SK-N-MC (cell line): ENCODE measurements around the gene SLC1A5.
A peak's percentile ranks its signal among the peaks of the same experiment; 100 is the strongest.

Experiments used
- DNase-seq: peaks from one replicate; pipeline ENCODE4 v3.0.0-alpha.2; 2011; ENCODE audit warnings: low read depth, low spot score
- H3K27ac ChIP-seq: fragments of 200-600 bp; sonication (generic); 2 replicates; pipeline ENCODE4 v1.5.1; 2016; ENCODE audit warnings: mixed run types
- H3K36me3 ChIP-seq: fragments of 200-600 bp; sonication (generic); 2 replicates; pipeline ENCODE4 v1.6.1; 2017; ENCODE audit warnings: antibody characterized with exemption, low read length, mixed read lengths; ENCODE audit not compliant: insufficient read depth
- H3K4me3 ChIP-seq: fragments of 200-600 bp; sonication (generic); 2 replicates; pipeline ENCODE4 v1.5.1; 2016
- H3K9ac ChIP-seq: fragments of 200-600 bp; sonication (generic); 2 replicates; pipeline ENCODE4 v1.8.0; 2017; ENCODE audit warnings: mixed run types, mixed read lengths; ENCODE audit not compliant: insufficient read length
- H3K9me3 ChIP-seq: fragments of 200-600 bp; sonication (generic); 2 replicates; pipeline ENCODE4 v1.6.1; 2017; ENCODE audit warnings: low read depth, mild to moderate bottlenecking, antibody characterized with exemption, low read length, moderate library complexity, mixed read lengths
- EZH2 ChIP-seq: fragments of 200-600 bp; sonication (generic); IDR thresholded peaks from one replicate; pipeline ENCODE4 v1.6.1; 2017; ENCODE audit warnings: antibody characterized with exemption
- FOXP2 ChIP-seq: optimal IDR thresholded peaks from 2 replicates; pipeline ENCODE3; 2011; ENCODE audit warnings: mild to moderate bottlenecking, moderate library complexity; ENCODE audit not compliant: insufficient read depth; ENCODE audit errors: extremely low read length, control extremely low read depth
- POLR2AphosphoS5 ChIP-seq: IDR thresholded peaks from 2 replicates; pipeline ENCODE4 v1.6.1; 2012; ENCODE audit warnings: mild to moderate bottlenecking, low read depth, low read length, borderline replicate concordance

Gene SLC1A5

DNA sequence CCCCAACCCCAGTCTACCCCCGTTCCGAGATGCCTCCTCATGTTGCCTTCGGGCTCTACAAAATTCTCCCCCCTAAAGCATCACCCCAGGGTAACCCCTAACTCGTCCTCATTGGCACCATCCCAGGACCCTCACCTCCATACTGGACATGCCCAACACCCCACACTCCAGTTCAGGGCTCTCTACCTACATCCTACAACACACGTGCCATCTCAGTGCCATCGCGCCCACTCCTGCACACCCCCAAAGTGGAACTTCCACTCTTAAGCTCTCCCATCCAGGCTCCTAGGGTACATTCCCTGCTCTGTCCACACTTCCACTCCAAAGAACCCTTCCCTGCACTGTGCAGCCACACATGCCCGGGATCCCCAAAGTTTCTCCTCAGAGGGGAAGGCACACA lies 43.4 kb downstream of the SLC1A5 start:
- no peak overlapping the region for H3K27ac ChIP-seq
- DNase-seq, result no peak
- no peak for TF ChIP-seq FOXP2
- TF ChIP-seq POLR2AphosphoS5, result no peak
- no peak for TF ChIP-seq EZH2

DNA sequence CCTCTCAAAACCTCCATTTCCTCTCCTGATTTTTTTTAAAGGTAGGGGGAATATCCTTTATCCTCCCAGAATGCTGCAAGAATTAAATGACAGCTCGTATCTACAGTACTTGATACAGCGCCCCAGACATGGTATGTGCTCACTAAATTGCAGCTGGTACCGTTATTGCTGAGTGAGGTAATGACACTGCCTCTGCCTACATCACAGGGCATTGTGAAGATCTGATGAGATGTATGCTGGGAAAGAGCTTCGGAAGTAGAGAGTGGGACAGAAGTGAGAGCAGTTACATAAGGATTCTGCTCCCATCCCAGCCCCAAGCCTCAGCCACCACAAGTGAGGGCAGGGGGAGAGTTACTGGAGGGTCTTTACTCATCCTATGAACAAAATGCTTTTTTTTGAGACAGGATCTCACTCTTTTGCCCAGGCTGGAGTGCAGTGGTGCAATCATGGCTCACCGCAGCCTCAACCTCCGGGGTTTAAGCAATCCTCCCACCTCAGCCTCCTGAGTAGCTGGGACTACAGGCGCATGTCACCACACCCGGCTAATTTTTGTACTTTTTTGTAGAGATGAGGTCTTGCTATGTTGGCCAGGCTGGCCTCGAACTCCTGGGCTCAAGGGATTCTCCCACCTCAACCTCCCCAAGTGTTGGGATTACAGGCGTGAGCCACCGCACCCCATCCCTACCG lies 44.2 kb downstream of the SLC1A5 start:
- H3K4me3 ChIP-seq, result peak overlapping the region; percentile 82
- no peak overlapping the region for H3K9ac ChIP-seq
- no peak for DNase-seq
- TF ChIP-seq POLR2AphosphoS5 (no peak), EZH2 (no peak), FOXP2 (no peak)
- H3K27ac ChIP-seq, result no peak overlapping the region
- peaks cover 13% of the 10 kb centered on the region for H3K36me3 ChIP-seq
- H3K9me3 ChIP-seq, result no peaks in the 10 kb centered on the region

More for the DNA sequence above, 43.4 kb downstream of the SLC1A5 start:
- Histone ChIP-seq H3K9ac (peak overlapping the region; percentile 93), H3K36me3 (peaks cover 9% of the 10 kb centered on the region), H3K4me3 (peak overlapping the region; percentile 82), H3K9me3 (no peaks in the 10 kb centered on the region)

DNA sequence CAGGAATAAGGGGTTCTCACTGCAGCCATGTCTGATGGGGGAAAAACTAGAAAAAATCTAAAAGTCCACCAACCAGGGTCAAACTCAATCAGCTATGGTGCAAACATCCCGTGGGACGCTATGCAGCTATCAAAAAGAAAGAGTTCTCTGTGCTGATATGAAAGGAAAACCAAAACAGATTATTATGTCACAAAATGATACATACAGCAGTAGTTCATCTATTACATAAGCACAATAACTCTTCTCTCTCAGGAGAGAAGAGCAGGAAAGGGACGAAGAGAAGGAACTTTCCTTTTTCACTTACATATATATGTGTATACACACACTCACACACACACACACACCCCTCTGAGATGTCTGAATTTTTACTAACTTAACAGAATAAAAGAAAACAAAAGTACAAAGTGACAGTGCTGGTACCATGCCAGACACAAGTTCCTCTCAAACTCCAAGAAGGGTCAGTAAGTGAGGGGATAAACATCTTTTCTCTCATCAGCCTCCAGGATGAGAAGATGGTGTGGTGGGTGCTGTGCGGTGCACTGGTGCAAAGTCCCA lies 45.4 kb downstream of the SLC1A5 start:
- Histone ChIP-seq H3K36me3 (peaks cover 22% of the 10 kb centered on the region), H3K9ac (no peak overlapping the region), H3K27ac (no peak overlapping the region), H3K4me3 (no peak overlapping the region), H3K9me3 (no peaks in the 10 kb centered on the region)
- no peak for DNase-seq
- TF ChIP-seq FOXP2, result no peak
- no peak for TF ChIP-seq POLR2AphosphoS5
- no peak for TF ChIP-seq EZH2

DNA sequence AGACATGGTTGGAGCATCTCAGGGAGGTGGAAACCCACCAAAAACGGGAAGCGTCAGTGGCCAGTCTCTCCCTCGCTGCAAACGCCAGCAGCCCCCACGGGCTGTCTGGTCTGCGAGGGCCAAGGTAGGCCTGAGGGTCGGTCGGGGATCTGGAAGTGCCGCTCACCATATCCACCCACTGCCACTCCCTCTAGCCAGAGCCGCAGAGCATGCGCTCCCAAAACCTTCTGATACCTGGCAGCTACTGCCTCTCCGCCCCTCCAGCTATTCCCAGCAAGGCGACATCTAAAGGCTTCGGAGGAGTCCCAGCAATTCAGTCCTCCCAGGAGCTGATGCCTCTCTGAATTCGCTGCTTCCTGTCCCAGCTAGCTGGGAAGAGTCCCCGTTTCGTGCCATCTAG lies 46.9 kb downstream of the SLC1A5 start:
- no peak for TF ChIP-seq EZH2
- no peak for TF ChIP-seq FOXP2
- TF ChIP-seq POLR2AphosphoS5, result no peak
- Histone ChIP-seq H3K4me3 (no peak overlapping the region), H3K9me3 (no peaks in the 10 kb centered on the region), H3K9ac (no peak overlapping the region), H3K27ac (no peak overlapping the region), H3K36me3 (peaks cover 36% of the 10 kb centered on the region)
- DNase-seq, result no peak

DNA sequence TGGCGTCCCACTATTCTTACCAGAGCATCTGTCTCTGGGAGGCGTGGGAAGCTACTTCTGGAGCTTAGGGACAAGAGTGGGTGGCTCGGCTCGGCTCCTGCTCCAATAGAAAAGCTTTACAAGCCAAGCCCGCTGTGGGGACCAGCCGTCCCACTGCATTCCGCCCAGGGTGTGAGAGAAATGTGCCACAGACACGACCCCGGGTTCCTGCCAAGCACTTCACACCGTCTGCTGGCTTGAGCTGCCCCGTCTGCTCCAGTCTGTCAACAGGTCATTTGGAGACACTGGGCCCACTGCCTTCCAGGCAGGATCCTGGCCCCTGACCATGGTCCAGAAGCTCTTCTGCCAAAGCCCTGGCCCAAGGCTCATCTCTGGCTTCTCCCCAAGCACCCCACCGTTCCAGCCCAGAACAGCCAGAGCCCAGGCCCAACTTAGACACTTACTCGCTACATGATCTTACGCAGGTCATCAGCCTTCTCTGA lies 49.1 kb downstream of the SLC1A5 start:
- Histone ChIP-seq H3K9me3 (no peaks in the 10 kb centered on the region), H3K36me3 (peaks cover 38% of the 10 kb centered on the region), H3K27ac (no peak overlapping the region), H3K4me3 (no peak overlapping the region), H3K9ac (no peak overlapping the region)
- TF ChIP-seq EZH2 (no peak), FOXP2 (no peak), POLR2AphosphoS5 (no peak)
- DNase-seq, result no peak

DNA sequence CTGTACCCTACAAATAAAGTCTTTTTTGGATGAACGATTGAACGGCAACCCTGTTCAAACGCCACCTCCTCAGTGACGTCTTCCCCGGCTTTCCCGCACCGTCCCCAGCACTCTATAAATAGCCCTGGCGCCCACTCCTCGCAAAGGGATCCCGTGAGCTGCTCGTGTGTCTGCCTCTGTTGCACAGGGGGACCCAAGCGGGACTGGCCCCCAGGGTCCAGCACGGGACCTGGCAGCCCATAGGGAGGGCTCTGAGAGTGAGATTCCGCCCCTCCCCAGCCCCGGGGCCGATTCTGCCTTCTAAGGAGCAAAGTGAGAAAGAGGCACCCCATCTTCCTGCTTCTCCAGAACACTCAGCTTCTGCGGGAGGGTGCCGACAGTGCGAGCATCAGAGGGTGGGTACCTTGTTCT lies 50.6 kb downstream of the SLC1A5 start:
- no peak for TF ChIP-seq EZH2
- no peak for TF ChIP-seq FOXP2
- no peak for TF ChIP-seq POLR2AphosphoS5
- H3K27ac ChIP-seq, result no peak overlapping the region
- no peak overlapping the region for H3K4me3 ChIP-seq
- no peaks in the 10 kb centered on the region for H3K9me3 ChIP-seq
- H3K9ac ChIP-seq, result no peak overlapping the region
- peaks cover 50% of the 10 kb centered on the region for H3K36me3 ChIP-seq
- no peak for DNase-seq

DNA sequence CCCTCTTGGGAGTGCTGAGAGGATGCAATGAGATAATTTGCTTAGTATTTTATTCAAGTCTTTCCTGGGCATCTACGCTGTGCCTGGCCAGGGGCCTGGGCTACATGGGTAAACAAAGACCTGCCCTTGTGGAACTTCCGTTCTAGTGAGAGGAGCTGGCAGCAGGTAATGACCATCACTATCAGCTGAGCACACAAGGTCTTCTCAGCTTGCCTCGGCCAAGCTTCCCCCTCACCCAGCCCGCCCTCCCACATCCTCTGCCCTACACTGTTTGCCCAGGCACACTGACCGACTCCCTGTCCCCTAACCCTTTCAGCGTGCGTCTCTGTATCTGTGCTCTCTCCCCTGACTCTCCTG lies 51.1 kb downstream of the SLC1A5 start:
- H3K36me3 ChIP-seq, result peaks cover 53% of the 10 kb centered on the region
- no peak overlapping the region for H3K9ac ChIP-seq
- TF ChIP-seq POLR2AphosphoS5 (no peak), FOXP2 (no peak), EZH2 (no peak)
- no peak for DNase-seq
- no peak overlapping the region for H3K4me3 ChIP-seq
- H3K27ac ChIP-seq, result no peak overlapping the region
- H3K9me3 ChIP-seq, result no peaks in the 10 kb centered on the region

DNA sequence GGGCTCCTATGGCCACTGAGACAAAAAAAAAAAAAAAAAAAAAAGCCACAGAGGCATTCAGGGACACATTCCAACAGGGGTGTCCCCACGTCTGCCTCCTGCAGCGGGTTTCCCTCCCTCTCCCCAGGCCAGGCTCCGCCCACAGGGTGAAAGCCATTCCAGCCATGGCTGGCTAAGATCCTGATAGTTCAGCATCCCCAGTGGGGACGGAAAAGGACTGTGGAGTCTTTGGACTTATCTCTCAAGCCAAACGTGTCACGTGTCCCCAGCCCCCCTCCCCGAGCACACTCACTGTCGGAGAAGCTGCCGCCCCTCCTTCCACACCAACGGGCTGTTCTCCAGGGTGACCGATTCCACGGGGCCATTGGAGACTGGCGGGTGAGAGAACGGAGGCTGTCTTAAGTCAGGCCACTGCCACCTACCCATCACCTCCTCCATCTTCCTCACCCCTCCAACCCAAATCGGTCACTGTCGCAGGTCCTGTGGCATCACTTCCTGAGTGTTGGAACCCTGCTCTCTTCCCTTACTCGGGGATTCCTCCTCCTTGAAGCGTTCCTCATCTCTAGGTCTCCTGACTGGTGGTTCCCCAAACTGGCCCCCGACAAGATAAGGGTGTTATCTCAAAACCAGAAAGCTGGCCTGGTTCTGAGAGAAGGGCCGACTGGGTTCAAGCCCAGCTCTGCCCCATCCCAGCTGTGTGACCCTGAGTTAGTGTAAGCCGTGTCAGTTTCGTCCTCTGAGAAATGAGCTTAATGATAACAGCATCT lies 51.7 kb downstream of the SLC1A5 start:
- no peak for DNase-seq
- Histone ChIP-seq H3K27ac (no peak overlapping the region), H3K4me3 (no peak overlapping the region), H3K9me3 (no peaks in the 10 kb centered on the region), H3K9ac (no peak overlapping the region), H3K36me3 (peaks cover 53% of the 10 kb centered on the region)
- TF ChIP-seq EZH2, result no peak
